GM06990 (cell line): ENCODE data around the gene RSBN1L.

Source experiments
- DNase-seq: peaks from one replicate; pipeline ENCODE4 v3.0.0-alpha.2; 2011; ENCODE audit not compliant: insufficient read length; ENCODE audit errors: extremely low read depth
- H3K27me3 ChIP-seq: replicated peaks from 2 replicates; pipeline ENCODE4 v1.6.0; 2011; ENCODE audit warnings: low read length; ENCODE audit not compliant: control insufficient read depth, insufficient read depth
- H3K36me3 ChIP-seq: 2 replicates; pipeline ENCODE4 v1.5.1; 2011; ENCODE audit warnings: low read length; ENCODE audit not compliant: control insufficient read depth, insufficient read depth
- H3K4me3 ChIP-seq: replicated peaks from 2 replicates; pipeline ENCODE4 v1.5.1; 2011; ENCODE audit warnings: low read depth, mild to moderate bottlenecking, control low read depth, low read length
- TF ChIP-seq, protein P1 (sequence below): IDR thresholded peaks from 2 replicates; pipeline ENCODE4 v1.5.1; 2011; ENCODE audit warnings: low read length, control low read depth, mild to moderate bottlenecking, inconsistent platforms; ENCODE audit not compliant: insufficient read depth, poor library complexity, severe bottlenecking

Gene RSBN1L

DNA sequence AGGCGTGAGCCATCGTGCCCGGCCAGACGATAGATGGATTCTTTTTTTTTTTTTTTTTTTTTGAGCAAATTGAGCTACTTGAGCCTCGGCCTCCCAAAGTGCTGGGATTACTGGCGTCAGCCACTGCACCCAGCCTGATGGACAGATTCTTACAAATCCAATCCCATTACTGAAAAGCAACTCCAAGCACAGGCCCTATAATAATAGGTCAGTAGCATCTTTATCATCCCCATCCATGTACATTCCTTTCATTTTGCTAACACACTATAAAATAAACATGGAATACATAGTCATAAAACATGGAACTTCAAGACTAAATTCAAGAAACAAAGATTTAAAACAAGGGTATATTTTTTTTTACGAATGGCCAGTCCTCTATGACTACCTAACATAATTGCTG lies 16.0 kb upstream of the RSBN1L start:
- H3K4me3 ChIP-seq: no peak overlapping the region
- no peaks in the 10 kb centered on the region for H3K27me3 ChIP-seq
- TF ChIP-seq, protein P1, sequence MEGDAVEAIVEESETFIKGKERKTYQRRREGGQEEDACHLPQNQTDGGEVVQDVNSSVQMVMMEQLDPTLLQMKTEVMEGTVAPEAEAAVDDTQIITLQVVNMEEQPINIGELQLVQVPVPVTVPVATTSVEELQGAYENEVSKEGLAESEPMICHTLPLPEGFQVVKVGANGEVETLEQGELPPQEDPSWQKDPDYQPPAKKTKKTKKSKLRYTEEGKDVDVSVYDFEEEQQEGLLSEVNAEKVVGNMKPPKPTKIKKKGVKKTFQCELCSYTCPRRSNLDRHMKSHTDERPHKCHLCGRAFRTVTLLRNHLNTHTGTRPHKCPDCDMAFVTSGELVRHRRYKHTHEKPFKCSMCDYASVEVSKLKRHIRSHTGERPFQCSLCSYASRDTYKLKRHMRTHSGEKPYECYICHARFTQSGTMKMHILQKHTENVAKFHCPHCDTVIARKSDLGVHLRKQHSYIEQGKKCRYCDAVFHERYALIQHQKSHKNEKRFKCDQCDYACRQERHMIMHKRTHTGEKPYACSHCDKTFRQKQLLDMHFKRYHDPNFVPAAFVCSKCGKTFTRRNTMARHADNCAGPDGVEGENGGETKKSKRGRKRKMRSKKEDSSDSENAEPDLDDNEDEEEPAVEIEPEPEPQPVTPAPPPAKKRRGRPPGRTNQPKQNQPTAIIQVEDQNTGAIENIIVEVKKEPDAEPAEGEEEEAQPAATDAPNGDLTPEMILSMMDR: no peak
- no peak for DNase-seq
- peaks cover 4% of the 10 kb centered on the region; the same call in 1 of the 2 replicates for H3K36me3 ChIP-seq

- TF ChIP-seq, protein P1: no peak
- DNase-seq: no peak
Measured at GRCh38 chr7:77684030-77684429, 12.2 kb upstream of the RSBN1L start.

GRCh38 chr7:77685233-77685632 lies 11.0 kb upstream of the RSBN1L start:
- Histone ChIP-seq H3K36me3 (peaks cover 4% of the 10 kb centered on the region; the same call in 1 of the 2 replicates), H3K27me3 (no peaks in the 10 kb centered on the region), H3K4me3 (no peak overlapping the region)
- TF ChIP-seq, protein P1: no peak
- DNase-seq: no peak

More at GRCh38 chr7:77684030-77684429, 12.2 kb upstream of the RSBN1L start:
- H3K36me3 ChIP-seq: peaks cover 4% of the 10 kb centered on the region; the same call in 1 of the 2 replicates
- no peak overlapping the region for H3K4me3 ChIP-seq
- H3K27me3 ChIP-seq: no peaks in the 10 kb centered on the region

DNA sequence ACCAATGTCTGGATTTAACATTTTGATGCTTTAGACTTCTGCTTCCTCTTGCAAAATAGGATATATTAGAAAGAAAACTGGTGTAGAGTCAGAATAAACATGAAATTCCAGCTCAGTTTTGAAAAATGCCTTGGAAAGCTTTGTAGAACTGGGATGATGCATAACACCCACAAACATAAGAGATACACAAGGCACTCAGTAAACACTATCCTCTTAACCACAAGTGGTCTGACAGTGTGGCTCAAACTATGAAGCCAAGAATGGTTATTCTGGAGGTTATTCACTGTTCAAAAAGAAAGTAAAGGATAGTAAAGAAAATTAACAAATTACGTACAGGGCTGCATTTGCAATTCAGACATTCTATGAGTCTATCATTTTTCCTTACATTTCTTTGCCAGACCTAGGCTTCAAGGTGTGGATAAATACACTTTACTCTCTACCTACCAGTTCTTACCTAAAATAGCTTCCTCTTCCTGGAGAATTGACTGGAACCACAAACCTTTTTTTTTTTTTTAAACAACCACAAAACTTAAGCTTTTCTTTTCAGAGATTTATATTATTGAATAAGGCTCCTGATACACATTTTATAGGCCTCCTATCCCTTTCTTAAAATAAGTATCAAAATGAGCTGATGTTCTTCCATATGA lies 9.0 kb upstream of the RSBN1L start:
- no peak for DNase-seq
- TF ChIP-seq, protein P1: no peak
- H3K4me3 ChIP-seq: no peak overlapping the region

DNA sequence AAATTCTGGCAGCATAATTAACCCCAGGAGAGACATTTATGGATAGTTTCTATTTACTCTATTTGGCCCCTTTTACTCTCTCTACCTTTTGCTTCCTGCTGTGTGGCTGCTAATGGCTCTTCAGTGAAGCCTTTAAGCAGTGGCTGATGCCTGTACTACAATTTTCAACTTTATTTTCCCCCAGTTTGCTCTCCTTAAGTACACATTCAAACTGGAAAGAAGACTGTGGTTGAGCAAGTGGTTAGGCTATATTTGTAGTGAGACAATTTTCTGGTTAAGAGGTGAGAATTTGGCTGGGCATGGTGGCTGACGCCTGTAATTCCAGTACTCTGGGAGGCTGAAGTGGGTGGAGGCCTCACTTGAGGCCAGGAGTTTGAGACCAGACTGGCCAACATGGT lies 8.5 kb upstream of the RSBN1L start:
- Histone ChIP-seq H3K4me3 (no peak overlapping the region), H3K36me3 (peaks cover 4% of the 10 kb centered on the region; the same call in 1 of the 2 replicates), H3K27me3 (no peaks in the 10 kb centered on the region)
- TF ChIP-seq, protein P1: no peak
- DNase-seq: peak; percentile 12

More for the DNA sequence above, 9.0 kb upstream of the RSBN1L start:
- peaks cover 4% of the 10 kb centered on the region; the same call in 1 of the 2 replicates for H3K36me3 ChIP-seq
- no peaks in the 10 kb centered on the region for H3K27me3 ChIP-seq
